Glutamatergic neuron (in vitro differentiated cells): ENCODE results near the gene PISD. TPM values are rescaled to one million over a fixed set of nuclear protein-coding genes. Genes with fewer than 3 reads are reported as not detected.
"Not testable (repeated sequence)": the region's sequence is repeated elsewhere in the genome, so short reads cannot be mapped to it uniquely, and the experiment has no call there.

ENCODE experiments used
- DNase-seq: peaks from one replicate; pipeline ENCODE4 v3.0.0; 2022
- H3K27ac Mint-ChIP-seq: one replicate; pipeline ENCODE4 v1.8.0; 2020; ENCODE audit warnings: mild to moderate bottlenecking, mixed read lengths, inconsistent platforms; ENCODE audit not compliant: unreplicated experiment
- H3K27me3 Mint-ChIP-seq: one replicate; pipeline ENCODE4 v1.8.0; 2020; ENCODE audit warnings: mild to moderate bottlenecking, moderate library complexity, mixed read lengths, inconsistent platforms; ENCODE audit not compliant: unreplicated experiment
- H3K36me3 Mint-ChIP-seq: one replicate; pipeline ENCODE4 v1.8.0; 2020; ENCODE audit warnings: mild to moderate bottlenecking, mixed read lengths, inconsistent platforms; ENCODE audit not compliant: unreplicated experiment
- H3K4me1 Mint-ChIP-seq: one replicate; pipeline ENCODE4 v1.8.0; 2020; ENCODE audit warnings: mild to moderate bottlenecking, low read depth, mixed read lengths, inconsistent platforms; ENCODE audit not compliant: unreplicated experiment
- H3K4me3 Mint-ChIP-seq: one replicate; pipeline ENCODE4 v1.8.0; 2020; ENCODE audit warnings: mild to moderate bottlenecking, mixed read lengths, inconsistent platforms; ENCODE audit not compliant: unreplicated experiment
- H3K9me3 Mint-ChIP-seq: one replicate; pipeline ENCODE4 v1.8.0; 2020; ENCODE audit warnings: mild to moderate bottlenecking, moderate library complexity, mixed read lengths, inconsistent platforms; ENCODE audit not compliant: unreplicated experiment
- long read RNA-seq: library from polyadenylated mRNA; unstranded; transcript quantifications from one replicate; pipeline ENCODE4 v2.0.0, GENCODE V29; 2020; ENCODE audit not compliant: unreplicated experiment
- total RNA-seq: library from RNA; stranded (reverse); fragmentation: NEBNext Ultra II Directional; extraction: Animal tissue kit (Norgen Biotek cat#: 25700); gene quantifications from one replicate; pipeline ENCODE4 v1.2.1, GENCODE V29; 2021; ENCODE audit not compliant: unreplicated experiment
- TF ChIP-seq, protein P1 (sequence below): fragments of 200-600 bp; sonication (generic); IDR thresholded peaks from one replicate; pipeline ENCODE4 v1.5.0; 2021; ENCODE audit not compliant: partially characterized antibody, unreplicated experiment

PISD gene
- 60.9 TPM for total RNA-seq
- long read RNA-seq, partial matches to known transcripts = 1 of 19 reads
- long read RNA-seq, other reads (novel, unspliced or antisense) = 14 of 19 reads

DNA sequence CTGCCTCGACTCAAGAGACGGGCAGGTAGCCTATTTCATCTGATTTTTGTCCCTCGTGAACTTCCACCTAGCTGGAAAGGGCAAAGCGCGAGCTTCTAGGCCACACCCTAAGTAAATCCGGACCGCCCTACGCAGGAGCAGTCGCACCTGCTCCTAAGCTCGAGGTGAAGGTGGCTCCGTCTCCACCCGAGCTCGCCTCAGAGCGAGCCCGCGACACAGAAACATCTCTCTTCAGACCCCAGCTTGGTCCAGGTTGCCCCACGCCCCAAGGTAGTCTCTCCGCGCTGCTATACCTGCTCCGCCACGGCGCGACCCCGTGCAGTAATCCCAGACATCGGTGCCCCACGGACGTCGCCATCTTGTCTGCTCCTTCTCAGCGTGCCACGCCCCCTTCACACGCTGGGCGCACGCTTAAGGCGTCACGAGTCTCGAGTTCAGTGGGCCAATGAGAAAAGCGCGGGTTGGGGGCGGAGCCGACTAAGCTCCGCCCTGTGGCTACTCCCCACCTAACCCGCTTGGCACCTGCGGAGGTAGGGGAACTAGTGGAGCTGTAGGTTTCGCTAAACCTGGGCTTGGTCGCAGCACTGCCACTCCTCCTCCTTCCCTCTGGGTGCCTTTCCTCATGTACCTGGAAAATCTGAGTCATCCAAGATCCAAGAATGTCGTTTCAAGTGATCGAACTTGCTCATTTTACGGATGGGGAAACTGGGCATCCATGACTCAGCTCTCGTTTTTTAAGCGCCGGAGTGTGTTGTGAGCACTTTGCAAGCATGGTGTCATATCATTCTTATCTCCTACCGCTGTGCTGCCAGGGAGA is at the start of gene PISD:
Gene PISD, minus strand, starts transcription at position 365 of the 817 bp plus-strand sequence. Its CDS starts 7 bp downstream, at position 358.
- Mint-ChIP-seq H3K27me3 (no peaks in the 10 kb centered on the region), H3K27ac (peak within 1 kb of the TSS; percentile 91)

DNA sequence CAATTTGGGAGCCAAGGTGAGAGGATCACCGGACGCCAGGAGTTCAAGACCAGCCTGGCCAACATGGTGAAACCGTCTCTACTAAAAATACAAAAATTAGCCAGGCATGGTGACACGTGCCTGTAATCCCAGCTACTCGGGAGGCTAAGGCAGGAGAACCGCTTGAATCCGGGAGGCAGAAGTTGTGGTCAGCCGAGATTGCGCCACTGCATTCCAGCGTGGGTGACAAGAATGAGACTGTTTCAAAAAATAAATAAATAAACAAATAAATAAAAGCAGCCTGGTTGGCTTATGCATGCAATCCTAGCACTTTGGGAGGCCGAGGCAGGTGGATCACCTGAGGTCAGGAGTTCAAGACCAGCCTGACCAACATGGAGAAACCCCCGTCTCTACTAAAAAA is 49.2 kb upstream of the PISD start:
- not testable (repeated sequence) for H3K36me3 Mint-ChIP-seq, DNase-seq, H3K9me3 Mint-ChIP-seq, H3K4me1 Mint-ChIP-seq, H3K27me3 Mint-ChIP-seq, H3K27ac Mint-ChIP-seq, H3K4me3 Mint-ChIP-seq

More for the DNA sequence above, at the start of gene PISD:
- peaks cover 2% of the 10 kb centered on the region for H3K9me3 Mint-ChIP-seq
- H3K4me1 Mint-ChIP-seq = peaks cover 7% of the 10 kb centered on the region
- peak within 1 kb of the TSS; percentile 100 for H3K4me3 Mint-ChIP-seq
- TF ChIP-seq, protein P1, sequence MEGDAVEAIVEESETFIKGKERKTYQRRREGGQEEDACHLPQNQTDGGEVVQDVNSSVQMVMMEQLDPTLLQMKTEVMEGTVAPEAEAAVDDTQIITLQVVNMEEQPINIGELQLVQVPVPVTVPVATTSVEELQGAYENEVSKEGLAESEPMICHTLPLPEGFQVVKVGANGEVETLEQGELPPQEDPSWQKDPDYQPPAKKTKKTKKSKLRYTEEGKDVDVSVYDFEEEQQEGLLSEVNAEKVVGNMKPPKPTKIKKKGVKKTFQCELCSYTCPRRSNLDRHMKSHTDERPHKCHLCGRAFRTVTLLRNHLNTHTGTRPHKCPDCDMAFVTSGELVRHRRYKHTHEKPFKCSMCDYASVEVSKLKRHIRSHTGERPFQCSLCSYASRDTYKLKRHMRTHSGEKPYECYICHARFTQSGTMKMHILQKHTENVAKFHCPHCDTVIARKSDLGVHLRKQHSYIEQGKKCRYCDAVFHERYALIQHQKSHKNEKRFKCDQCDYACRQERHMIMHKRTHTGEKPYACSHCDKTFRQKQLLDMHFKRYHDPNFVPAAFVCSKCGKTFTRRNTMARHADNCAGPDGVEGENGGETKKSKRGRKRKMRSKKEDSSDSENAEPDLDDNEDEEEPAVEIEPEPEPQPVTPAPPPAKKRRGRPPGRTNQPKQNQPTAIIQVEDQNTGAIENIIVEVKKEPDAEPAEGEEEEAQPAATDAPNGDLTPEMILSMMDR = no peak
- peak; percentile 96 for DNase-seq
- no peaks in the 10 kb centered on the region for H3K36me3 Mint-ChIP-seq

DNA sequence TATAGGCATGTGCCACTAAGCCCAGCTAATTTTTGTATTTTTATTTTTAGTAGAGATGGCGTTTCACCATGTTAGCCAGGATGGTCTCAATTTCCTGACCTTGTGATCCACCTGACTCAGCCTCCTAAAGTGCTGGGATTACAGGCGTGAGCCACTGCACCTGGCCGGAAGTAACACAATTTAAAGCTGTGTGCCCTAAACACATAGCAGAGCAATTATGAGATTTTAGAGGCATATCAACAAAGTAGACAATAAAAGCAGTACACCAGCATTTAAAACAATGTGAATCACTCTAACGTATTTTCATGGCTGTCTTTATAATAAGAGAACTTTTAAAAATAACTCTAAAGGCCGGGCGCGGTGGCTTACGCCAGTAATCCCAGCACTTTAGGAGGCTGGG is 45.5 kb upstream of the PISD start:
- TF ChIP-seq, protein P1 = no peak
- Mint-ChIP-seq H3K27ac (no peak overlapping the region), H3K4me3 (no peak overlapping the region), H3K36me3 (no peaks in the 10 kb centered on the region), H3K9me3 (no peaks in the 10 kb centered on the region), H3K4me1 (no peaks in the 10 kb centered on the region), H3K27me3 (no peaks in the 10 kb centered on the region)
- DNase-seq = no peak

DNA sequence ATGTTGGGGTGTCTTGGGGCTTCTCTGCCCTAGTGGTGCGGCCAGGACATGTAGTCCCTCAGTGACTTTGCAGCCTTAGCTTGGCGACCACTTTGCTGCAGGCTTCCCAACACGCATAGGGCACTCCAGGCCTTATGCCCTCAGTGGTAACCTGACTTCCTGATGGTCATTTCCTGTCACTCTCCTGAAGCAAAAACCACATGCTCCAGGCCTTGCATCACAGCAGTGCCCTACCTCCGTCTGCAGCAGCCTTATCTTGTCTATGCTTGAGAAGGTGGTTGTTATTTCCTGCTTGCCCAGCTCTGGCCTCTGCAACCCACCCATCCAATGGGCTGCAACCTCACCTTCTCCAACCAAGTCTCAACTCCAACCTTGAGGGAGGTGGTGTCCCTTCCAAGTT is 33.4 kb upstream of the PISD start:
- TF ChIP-seq, protein P1 = no peak
- no peaks in the 10 kb centered on the region for H3K27me3 Mint-ChIP-seq
- DNase-seq = no peak
- H3K4me1 Mint-ChIP-seq = no peaks in the 10 kb centered on the region
- H3K9me3 Mint-ChIP-seq = no peaks in the 10 kb centered on the region
- no peak overlapping the region for H3K4me3 Mint-ChIP-seq
- no peak overlapping the region for H3K27ac Mint-ChIP-seq
- H3K36me3 Mint-ChIP-seq = no peaks in the 10 kb centered on the region

DNA sequence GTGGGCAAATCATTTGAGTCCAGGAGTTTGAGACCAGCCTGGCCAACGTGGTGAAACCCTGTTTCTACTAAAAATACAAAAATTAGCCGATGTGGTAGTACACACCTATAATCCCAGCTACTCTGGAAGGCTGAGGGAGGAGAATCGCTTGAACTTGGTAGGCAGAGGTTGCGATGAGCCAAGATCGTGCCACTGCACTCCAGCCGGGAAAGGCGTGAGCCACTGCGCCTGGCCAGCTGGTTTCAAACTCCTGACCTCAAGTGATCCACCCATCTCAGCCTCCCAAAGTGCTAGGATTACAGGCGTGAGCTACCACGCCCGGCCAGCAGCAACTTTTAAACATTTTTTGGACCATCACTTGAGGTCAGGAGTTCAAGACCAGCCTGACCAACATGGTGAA is 32.0 kb upstream of the PISD start:
- not testable (repeated sequence) for H3K36me3 Mint-ChIP-seq, H3K27ac Mint-ChIP-seq, H3K4me1 Mint-ChIP-seq, H3K4me3 Mint-ChIP-seq, DNase-seq, H3K27me3 Mint-ChIP-seq, H3K9me3 Mint-ChIP-seq
